Loucy (cell line): ENCODE results near the gene PROZ.

Experiments
- H2AFZ ChIP-seq: fragments of 200-600 bp; sonication (generic); 2 replicates; pipeline ENCODE4 v1.6.0; 2016; ENCODE audit warnings: antibody characterized with exemption, mild to moderate bottlenecking, low read length, moderate library complexity
- H3F3A ChIP-seq: fragments of 200-600 bp; 2 replicates; pipeline ENCODE4 v1.6.0; 2016; ENCODE audit warnings: antibody characterized with exemption, low read depth, mild to moderate bottlenecking
- H3K27me3 ChIP-seq: fragments of 200-600 bp; sonication (generic); 2 replicates; pipeline ENCODE4 v1.6.1; 2014; ENCODE audit warnings: low read length, mild to moderate bottlenecking; ENCODE audit not compliant: insufficient read depth, poor library complexity, severe bottlenecking
- H3K36me3 ChIP-seq: fragments of 200-600 bp; sonication (generic); 2 replicates; pipeline ENCODE4 v1.6.1; 2016; ENCODE audit warnings: low read length; ENCODE audit not compliant: insufficient read depth
- H3K4me1 ChIP-seq: fragments of 200-600 bp; sonication (generic); 2 replicates; pipeline ENCODE4 v1.5.1; 2014; ENCODE audit warnings: low read length, mild to moderate bottlenecking; ENCODE audit not compliant: insufficient read depth, poor library complexity, severe bottlenecking
- H3K4me2 ChIP-seq: fragments of 200-600 bp; sonication (generic); 2 replicates; pipeline ENCODE4 v1.6.0; 2014; ENCODE audit warnings: antibody characterized with exemption, low read length, low read depth, mild to moderate bottlenecking; ENCODE audit not compliant: poor library complexity, severe bottlenecking
- H3K4me3 ChIP-seq: fragments of 200-600 bp; sonication (generic); 2 replicates; pipeline ENCODE4 v1.5.1; 2014; ENCODE audit warnings: low read length, mild to moderate bottlenecking, mixed read lengths; ENCODE audit not compliant: poor library complexity, severe bottlenecking
- H3K79me2 ChIP-seq: fragments of 200-600 bp; sonication (generic); 2 replicates; pipeline ENCODE4 v1.6.1; 2014; ENCODE audit warnings: low read length; ENCODE audit not compliant: insufficient read depth
- H3K9ac ChIP-seq: fragments of 200-600 bp; sonication (generic); 2 replicates; pipeline ENCODE4 v1.6.0; 2014; ENCODE audit warnings: mild to moderate bottlenecking, low read depth, low read length, moderate library complexity; ENCODE audit not compliant: poor library complexity, severe bottlenecking
- H3K9me2 ChIP-seq: fragments of 200-600 bp; sonication (generic); replicated peaks from 2 replicates; pipeline ENCODE4 v1.6.1; 2016; ENCODE audit warnings: low read depth, low read length, mixed read lengths
- H3K9me3 ChIP-seq: fragments of 200-600 bp; sonication (generic); 2 replicates; pipeline ENCODE4 v1.6.1; 2014; ENCODE audit warnings: mild to moderate bottlenecking, antibody characterized with exemption, low read length, low read depth; ENCODE audit not compliant: insufficient read depth
- H4K20me1 ChIP-seq: fragments of 200-600 bp; sonication (generic); 2 replicates; pipeline ENCODE4 v1.6.0; 2014; ENCODE audit warnings: antibody characterized with exemption, low read length, mild to moderate bottlenecking; ENCODE audit not compliant: insufficient read depth, poor library complexity, severe bottlenecking
- CTCF ChIP-seq: fragments of 200-600 bp; sonication (generic); conservative IDR thresholded peaks from 2 replicates; pipeline ENCODE4 v1.5.1; 2014; ENCODE audit warnings: mild to moderate bottlenecking, antibody characterized with exemption, low read length
- EZH2phosphoT487 ChIP-seq: fragments of 200-600 bp; IDR thresholded peaks from 2 replicates; pipeline ENCODE4 v1.6.1; 2018; ENCODE audit warnings: antibody characterized with exemption, mild to moderate bottlenecking, moderate library complexity, borderline replicate concordance

The PROZ gene

DNA sequence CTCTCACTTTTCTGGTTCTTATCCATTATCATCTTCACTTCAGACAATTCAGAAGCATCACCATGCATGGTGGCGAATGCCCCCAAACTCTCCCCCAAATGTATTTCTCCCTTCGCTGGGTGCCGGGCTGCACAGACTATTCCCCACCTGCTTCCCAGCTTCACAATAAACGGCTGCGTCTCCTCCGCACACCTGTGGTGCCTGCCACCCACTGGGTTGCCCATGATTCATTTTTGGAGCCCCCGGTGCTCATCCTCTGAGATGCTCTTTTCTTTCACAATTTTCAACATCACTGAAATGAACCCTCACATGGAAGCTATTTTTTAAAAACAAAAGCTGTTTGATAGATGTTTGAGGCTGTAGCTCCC lies 38.6 kb upstream of the PROZ start:
- H3K4me1 ChIP-seq: no peaks in the 10 kb centered on the region
- TF ChIP-seq EZH2phosphoT487 (no peak), CTCF (no peak)
- H3K9ac ChIP-seq: no peak overlapping the region
- H2AFZ ChIP-seq: no peak overlapping the region
- no peak overlapping the region for H3K4me3 ChIP-seq
- H4K20me1 ChIP-seq: no peaks in the 10 kb centered on the region
- H3K27me3 ChIP-seq: no peaks in the 10 kb centered on the region
- H3F3A ChIP-seq: no peaks in the 10 kb centered on the region
- H3K9me2 ChIP-seq: no peaks in the 10 kb centered on the region
- H3K9me3 ChIP-seq: no peaks in the 10 kb centered on the region
- no peak overlapping the region for H3K4me2 ChIP-seq
- no peaks in the 10 kb centered on the region for H3K36me3 ChIP-seq
- no peaks in the 10 kb centered on the region for H3K79me2 ChIP-seq

DNA sequence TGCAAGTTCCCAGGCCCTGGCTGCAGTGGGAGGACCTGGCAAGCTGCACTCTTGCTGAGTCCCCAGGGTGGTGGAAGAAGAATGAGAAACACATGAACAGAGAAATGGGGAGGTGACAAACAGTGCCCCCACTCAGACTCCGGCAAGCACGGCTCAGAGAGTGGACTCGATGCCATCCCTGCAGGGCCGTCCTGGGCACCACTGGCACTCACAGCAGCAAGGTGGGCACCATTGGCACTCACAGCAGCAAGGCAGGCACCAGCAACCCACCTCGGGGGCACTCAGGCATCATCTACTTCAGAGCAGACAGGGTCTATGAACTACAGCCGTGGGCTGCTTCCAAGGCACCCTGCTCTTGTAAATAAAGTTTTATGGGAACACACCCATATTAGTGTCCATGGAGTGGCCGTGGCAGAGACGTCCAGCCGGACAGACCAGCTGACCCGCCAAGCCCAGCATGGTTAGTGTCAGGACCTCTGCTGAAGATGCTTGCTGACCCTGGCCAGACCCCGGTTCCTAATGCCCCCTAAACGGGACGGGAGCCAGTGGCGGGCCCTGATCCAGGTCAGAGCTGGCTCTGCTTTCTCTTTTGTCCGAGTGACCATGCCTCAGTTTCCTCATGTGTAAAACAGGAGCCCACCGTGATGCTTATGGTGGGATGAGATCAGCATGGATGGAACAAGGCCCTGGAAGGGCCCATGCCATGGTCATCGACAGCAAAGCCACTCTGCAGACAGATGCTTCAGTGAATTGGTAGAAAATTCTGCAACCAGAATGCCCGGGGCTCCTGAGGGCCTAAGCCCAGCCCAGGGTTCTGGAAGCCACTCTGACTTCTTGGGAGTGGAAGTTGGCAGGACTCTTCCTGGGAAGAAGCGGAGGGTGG lies 37.9 kb upstream of the PROZ start:
- no peak overlapping the region for H3K4me3 ChIP-seq
- no peaks in the 10 kb centered on the region for H3F3A ChIP-seq
- no peaks in the 10 kb centered on the region for H3K9me2 ChIP-seq
- no peak for TF ChIP-seq CTCF
- no peak for TF ChIP-seq EZH2phosphoT487
- no peaks in the 10 kb centered on the region for H3K79me2 ChIP-seq
- no peak overlapping the region for H3K9ac ChIP-seq
- H2AFZ ChIP-seq: no peak overlapping the region
- no peaks in the 10 kb centered on the region for H3K4me1 ChIP-seq
- no peaks in the 10 kb centered on the region for H3K27me3 ChIP-seq
- no peaks in the 10 kb centered on the region for H4K20me1 ChIP-seq
- no peak overlapping the region for H3K4me2 ChIP-seq
- no peaks in the 10 kb centered on the region for H3K36me3 ChIP-seq
- H3K9me3 ChIP-seq: no peaks in the 10 kb centered on the region

- Histone ChIP-seq H3K4me1 (no peaks in the 10 kb centered on the region), H3F3A (no peaks in the 10 kb centered on the region), H3K9me2 (no peaks in the 10 kb centered on the region), H3K27me3 (no peaks in the 10 kb centered on the region), H3K4me2 (no peak overlapping the region), H3K9me3 (no peaks in the 10 kb centered on the region), H4K20me1 (no peaks in the 10 kb centered on the region), H2AFZ (no peak overlapping the region), H3K9ac (no peak overlapping the region), H3K4me3 (no peak overlapping the region), H3K36me3 (no peaks in the 10 kb centered on the region), H3K79me2 (no peaks in the 10 kb centered on the region)
- TF ChIP-seq CTCF (no peak), EZH2phosphoT487 (no peak)
Observed at GRCh38 chr13:113121183-113121927, 37.1 kb upstream of the PROZ start.
